Keratinocyte (primary cell): Measurements from ENCODE around the gene ZC3H18. TPM values are rescaled to one million over a fixed set of nuclear protein-coding genes. Genes with fewer than 3 reads are reported as not detected.

Experiments
- DNase-seq: peaks from one replicate; pipeline ENCODE4 v3.0.0-alpha.2; 2011; ENCODE audit warnings: low read depth, missing footprints, low spot score
- FAIRE-seq: peaks from 2 replicates; lab custom pipeline; 2011; peaks lifted over from hg19 to GRCh38; lab: Jason Lieb, UNC
- H2AFZ ChIP-seq: 2 replicates; pipeline ENCODE4 v1.6.0; 2012; ENCODE audit warnings: low read length, control low read depth, inconsistent platforms; ENCODE audit not compliant: control insufficient read depth
- H3K27ac ChIP-seq: 2 replicates; pipeline ENCODE4 v1.5.1; 2011; ENCODE audit warnings: low read length; ENCODE audit not compliant: control insufficient read depth, insufficient read depth
- H3K27me3 ChIP-seq: 3 replicates; pipeline ENCODE4 v1.6.0; 2011; ENCODE audit warnings: low read length; ENCODE audit not compliant: control insufficient read depth, insufficient read depth; ENCODE audit errors: extremely low read depth
- H3K36me3 ChIP-seq, 2 experiments: 2 replicates in 1 of 2; 3 replicates in 1 of 2; pipeline ENCODE4 v1.5.1; 2011; ENCODE audit warnings: low read length in 2 of 2, mild to moderate bottlenecking in 1 of 2; ENCODE audit not compliant: control insufficient read depth in 2 of 2, insufficient read depth in 2 of 2; ENCODE audit errors: extremely low read depth in 1 of 2
- H3K4me1 ChIP-seq: 3 replicates; pipeline ENCODE4 v1.5.1; 2011; ENCODE audit warnings: low read length; ENCODE audit not compliant: control insufficient read depth, insufficient read depth; ENCODE audit errors: extremely low read depth
- H3K4me2 ChIP-seq: 3 replicates; pipeline ENCODE4 v1.6.0; 2011; ENCODE audit warnings: low read depth, low read length; ENCODE audit not compliant: control insufficient read depth, insufficient read depth; ENCODE audit errors: extremely low read depth
- H3K4me3 ChIP-seq, 3 experiments: fragments of 200-600 bp in 1 of 3; sonication (generic) in 1 of 3; 2 replicates in 2 of 3; 3 replicates in 1 of 3; pipeline ENCODE4 v1.5.1; 2011 to 2016; ENCODE audit warnings: low read length in 3 of 3, mild to moderate bottlenecking in 3 of 3, control low read depth in 2 of 3, inconsistent platforms in 1 of 3, low read depth in 1 of 3, mixed read lengths in 1 of 3, mixed run types in 1 of 3, moderate library complexity in 1 of 3; ENCODE audit not compliant: control insufficient read depth in 2 of 3, insufficient read depth in 2 of 3; ENCODE audit errors: extremely low read depth in 1 of 3
- H3K79me2 ChIP-seq: 2 replicates; pipeline ENCODE4 v1.6.0; 2012; ENCODE audit warnings: low read length; ENCODE audit not compliant: control insufficient read depth, insufficient read depth
- H3K9ac ChIP-seq: 3 replicates; pipeline ENCODE4 v1.6.0; 2011; ENCODE audit warnings: low read length; ENCODE audit not compliant: control insufficient read depth, insufficient read depth; ENCODE audit errors: extremely low read depth
- H3K9me1 ChIP-seq: 3 replicates; pipeline ENCODE4 v1.6.0; 2011; ENCODE audit warnings: low read length; ENCODE audit not compliant: control insufficient read depth, insufficient read depth; ENCODE audit errors: extremely low read depth
- H3K9me3 ChIP-seq: 2 replicates; pipeline ENCODE4 v1.5.1; 2012; ENCODE audit warnings: low read depth, low read length; ENCODE audit not compliant: control insufficient read depth
- H4K20me1 ChIP-seq: 3 replicates; pipeline ENCODE4 v1.6.0; 2011; ENCODE audit warnings: low read length; ENCODE audit not compliant: control insufficient read depth, insufficient read depth; ENCODE audit errors: extremely low read depth
- EZH2 ChIP-seq: IDR thresholded peaks from one replicate; pipeline ENCODE4 v1.6.1; 2012; ENCODE audit warnings: inconsistent platforms, mild to moderate bottlenecking, low read length, moderate library complexity
- dilution Hi-C: fragments of 300-500 bp; cut with MboI; formaldehyde crosslinking; loops from one replicate; pipeline ENCODE4 v1.7.0; 2020; ENCODE audit warnings: low sequenced_read_pairs; ENCODE audit not compliant: extremely low pct_ligation_motif_present
- polyA plus RNA-seq, 5 experiments: library from polyadenylated mRNA; depleted of rRNA in 3 of 5; stranded (reverse) in 3 of 5; stranded (forward) in 1 of 5; unstranded in 1 of 5; fragments of >200 nt; gene quantifications; 1 replicate in 1 of 5; 2 replicates in 3 of 5; 3 replicates in 1 of 5; pipeline versions ENCODE4 v1.2.1 to v1.2.3, GENCODE V29; 2011 to 2012; ENCODE audit warnings: missing spikeins in 2 of 5, low read depth in 1 of 5, low replicate concordance in 1 of 5
- TF ChIP-seq, protein P1 (sequence below), 3 experiments: IDR thresholded peaks in 1 of 3; conservative IDR thresholded peaks in 1 of 3; optimal IDR thresholded peaks in 1 of 3; 2 replicates in 2 of 3; 3 replicates in 1 of 3; pipeline versions ENCODE3 to v1.5.1; 2011; ENCODE audit warnings: low read length in 3 of 3, mild to moderate bottlenecking in 3 of 3, moderate library complexity in 2 of 3, control low read depth in 1 of 3, inconsistent platforms in 1 of 3; ENCODE audit not compliant: insufficient read depth in 2 of 3; ENCODE audit errors: extremely low read depth in 1 of 3

The ZC3H18 gene
- polyA plus RNA-seq, 1 donor (not counting 4 experiments of a cell fraction or from before 2014, with no cell fraction given) = 7.5 TPM

DNA sequence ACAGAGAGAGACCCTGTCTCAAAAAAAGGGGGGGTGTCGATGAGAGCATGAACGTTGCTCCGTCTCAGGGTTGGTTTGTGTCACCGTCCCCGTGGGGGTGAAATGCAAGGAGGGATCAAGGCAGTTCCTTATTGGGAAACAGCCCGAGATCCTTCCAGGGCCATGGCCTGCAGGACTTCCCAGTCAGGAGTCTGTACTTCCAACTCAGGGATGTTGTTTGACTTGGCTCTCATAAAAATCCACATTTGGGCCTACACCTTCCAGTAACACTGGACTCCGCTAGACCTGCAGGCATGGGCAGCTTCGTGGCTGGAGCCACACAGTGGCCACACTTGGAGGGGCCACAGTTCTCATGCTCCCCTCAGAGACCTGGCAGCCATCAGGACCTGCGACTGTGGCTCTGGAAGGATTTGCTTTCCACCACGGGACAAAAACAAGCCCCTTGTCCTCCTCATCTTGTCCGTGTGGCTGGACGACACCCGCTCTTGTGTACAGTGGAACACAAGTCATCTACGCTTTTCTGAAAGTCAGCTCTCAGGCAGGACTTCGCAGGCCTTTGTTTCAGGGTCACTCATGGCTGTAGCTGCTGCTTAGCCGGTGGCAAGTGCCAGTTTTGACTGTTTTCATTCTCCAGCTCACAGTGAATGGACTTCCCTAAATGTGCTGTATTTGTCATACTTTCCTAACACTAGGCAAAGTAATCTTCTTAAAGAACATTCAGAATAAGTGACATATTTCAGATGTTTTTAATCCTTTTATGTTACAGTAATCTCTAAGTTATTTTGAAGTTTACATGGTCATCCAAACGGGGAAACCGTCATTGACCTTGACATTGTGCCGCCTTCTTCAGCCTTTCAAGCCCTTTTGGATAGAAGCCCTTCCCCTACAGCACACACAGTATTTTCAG is 44.0 kb downstream of the ZC3H18 start:
- H3K79me2 ChIP-seq = no peaks in the 10 kb centered on the region
- peaks cover 17 to 21% of the 10 kb centered on the region in 2 experiments for H3K36me3 ChIP-seq
- H3K9ac ChIP-seq = no peak overlapping the region
- no peak overlapping the region for H3K27ac ChIP-seq
- DNase-seq (no peak), FAIRE-seq (no peak)
- no peaks in the 10 kb centered on the region for H3K4me1 ChIP-seq
- peaks cover 7% of the 10 kb centered on the region for H4K20me1 ChIP-seq
- no peaks in the 10 kb centered on the region for H3K27me3 ChIP-seq
- H2AFZ ChIP-seq = no peak overlapping the region
- no peaks in the 10 kb centered on the region for H3K9me1 ChIP-seq
- H3K4me2 ChIP-seq = no peak overlapping the region
- dilution Hi-C loops = no loop called here
- H3K9me3 ChIP-seq = no peaks in the 10 kb centered on the region
- no peak for TF ChIP-seq EZH2
- TF ChIP-seq, protein P1, sequence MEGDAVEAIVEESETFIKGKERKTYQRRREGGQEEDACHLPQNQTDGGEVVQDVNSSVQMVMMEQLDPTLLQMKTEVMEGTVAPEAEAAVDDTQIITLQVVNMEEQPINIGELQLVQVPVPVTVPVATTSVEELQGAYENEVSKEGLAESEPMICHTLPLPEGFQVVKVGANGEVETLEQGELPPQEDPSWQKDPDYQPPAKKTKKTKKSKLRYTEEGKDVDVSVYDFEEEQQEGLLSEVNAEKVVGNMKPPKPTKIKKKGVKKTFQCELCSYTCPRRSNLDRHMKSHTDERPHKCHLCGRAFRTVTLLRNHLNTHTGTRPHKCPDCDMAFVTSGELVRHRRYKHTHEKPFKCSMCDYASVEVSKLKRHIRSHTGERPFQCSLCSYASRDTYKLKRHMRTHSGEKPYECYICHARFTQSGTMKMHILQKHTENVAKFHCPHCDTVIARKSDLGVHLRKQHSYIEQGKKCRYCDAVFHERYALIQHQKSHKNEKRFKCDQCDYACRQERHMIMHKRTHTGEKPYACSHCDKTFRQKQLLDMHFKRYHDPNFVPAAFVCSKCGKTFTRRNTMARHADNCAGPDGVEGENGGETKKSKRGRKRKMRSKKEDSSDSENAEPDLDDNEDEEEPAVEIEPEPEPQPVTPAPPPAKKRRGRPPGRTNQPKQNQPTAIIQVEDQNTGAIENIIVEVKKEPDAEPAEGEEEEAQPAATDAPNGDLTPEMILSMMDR (optimal IDR thresholded peaks at IDR 0.05 in 1 of 3, IDR thresholded peaks at IDR 0.05 in 1 of 3, conservative IDR thresholded peaks at IDR 0.05 in 1 of 3; ENCODE audit: extremely low read depth in 1 of 3, insufficient read depth in 2 of 3, low read length in 3 of 3) = no peak
- H3K4me3 ChIP-seq = no peak overlapping the region

DNA sequence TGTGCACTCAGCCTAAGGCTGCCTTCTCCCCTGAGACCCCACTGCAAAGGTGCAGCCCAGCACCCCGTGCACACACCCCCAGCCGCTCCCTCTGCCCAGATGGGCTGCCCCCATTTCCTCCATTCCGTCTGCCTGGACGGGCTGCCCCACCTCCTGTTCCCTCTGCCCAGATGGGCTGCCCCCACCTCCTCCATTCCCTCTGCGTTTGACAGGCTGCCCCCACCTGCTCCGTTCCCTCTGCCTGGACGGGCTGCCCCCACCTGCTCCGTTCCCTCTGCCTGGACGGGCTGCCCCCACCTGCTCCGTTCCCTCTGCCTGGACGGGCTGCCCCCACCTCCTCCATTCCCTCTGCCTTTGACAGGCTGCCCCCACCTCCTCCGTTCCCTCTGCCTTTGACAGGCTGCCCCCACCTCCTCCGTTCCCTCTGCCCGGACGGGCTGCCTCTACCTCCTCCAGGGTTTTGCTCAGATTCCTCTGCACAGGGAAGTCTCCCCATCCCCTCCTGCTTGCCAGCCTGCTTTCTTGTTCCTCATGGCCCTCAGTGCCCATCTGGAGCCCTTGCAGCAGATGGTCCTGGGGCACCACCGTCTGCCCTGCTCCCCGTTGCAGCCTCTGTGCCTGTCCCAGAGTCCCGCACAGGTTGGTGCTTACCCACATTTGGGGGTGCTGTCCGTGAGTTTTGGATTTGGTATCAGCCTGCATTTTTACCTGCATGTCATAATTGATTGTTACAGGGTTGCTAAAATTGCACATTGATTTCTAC is 44.8 kb downstream of the ZC3H18 start:
- no peak for TF ChIP-seq EZH2
- TF ChIP-seq, protein P1 (optimal IDR thresholded peaks at IDR 0.05 in 1 of 3, IDR thresholded peaks at IDR 0.05 in 1 of 3, conservative IDR thresholded peaks at IDR 0.05 in 1 of 3; ENCODE audit: extremely low read depth in 1 of 3, insufficient read depth in 2 of 3, low read length in 3 of 3) = no peak
- Histone ChIP-seq H3K4me2 (no peak overlapping the region), H3K36me3 (peaks cover 17 to 24% of the 10 kb centered on the region in 2 experiments), H3K9me3 (no peaks in the 10 kb centered on the region), H3K4me1 (no peaks in the 10 kb centered on the region), H3K9ac (no peak overlapping the region), H3K79me2 (peaks cover 3% of the 10 kb centered on the region), H3K27me3 (no peaks in the 10 kb centered on the region), H3K4me3 (no peak overlapping the region), H4K20me1 (peaks cover 11% of the 10 kb centered on the region), H3K9me1 (no peaks in the 10 kb centered on the region), H2AFZ (no peak overlapping the region), H3K27ac (no peak overlapping the region)
- DNase-seq (no peak), FAIRE-seq (no peak)
- dilution Hi-C loops = no loop called here
